Transverse colon (tissue), 4 donors: ENCODE results near the gene MACF1.

Source experiments
- CTCF ChIP-seq, 5 experiments: fragments of 200-600 bp in 3 of 5; fragments of 450-650 bp in 2 of 5; sonication (generic) in 3 of 5; IDR thresholded peaks; 1 replicate in 2 of 5; 2 replicates in 3 of 5; pipeline ENCODE4 v1.5.1; 2016 to 2017; ENCODE audit warnings: antibody characterized with exemption in 5 of 5, inconsistent platforms in 3 of 5, mild to moderate bottlenecking in 2 of 5, moderate library complexity in 1 of 5
- POLR2A ChIP-seq: fragments of 450-650 bp; IDR thresholded peaks from one replicate; pipeline ENCODE4 v1.6.1; 2016; ENCODE audit warnings: antibody characterized with exemption, mild to moderate bottlenecking, moderate library complexity
- POLR2AphosphoS5 ChIP-seq, 3 donors: sonication (generic); formaldehyde crosslinking; IDR thresholded peaks; one replicate each; pipeline ENCODE4 v1.6.1; 2016; ENCODE audit warnings: antibody characterized with exemption in 3 of 3

- no peak for TF ChIP-seq POLR2A
- TF ChIP-seq CTCF (IDR thresholded peaks at IDR 0.05): no peak
- no peak for TF ChIP-seq POLR2AphosphoS5 (IDR thresholded peaks at IDR 0.05)
Observed at GRCh38 chr1:39525366-39526165, 321.1 kb downstream of the MACF1 start.
